Choroid plexus epithelial cell (primary cell): ENCODE data around the gene FHOD3.

Source experiments
- DNase-seq: peaks from one replicate; pipeline ENCODE4 v3.0.0-alpha.2; 2010; ENCODE audit warnings: low read depth
- H3K4me3 ChIP-seq: 2 replicates; pipeline ENCODE4 v1.5.1; 2011; ENCODE audit warnings: low read depth, mild to moderate bottlenecking, control low read depth, low read length, moderate library complexity
- CTCF ChIP-seq: conservative IDR thresholded peaks from 2 replicates; pipeline ENCODE4 v1.5.1; 2011; ENCODE audit warnings: low read depth, mild to moderate bottlenecking, control low read depth, inconsistent platforms, low read length, moderate library complexity

The FHOD3 gene

GRCh38 chr18:36772241-36772723, 474.8 kb downstream of the FHOD3 start:
- H3K4me3 ChIP-seq, result no peak overlapping the region
- no peak for TF ChIP-seq CTCF
- no peak for DNase-seq

DNA sequence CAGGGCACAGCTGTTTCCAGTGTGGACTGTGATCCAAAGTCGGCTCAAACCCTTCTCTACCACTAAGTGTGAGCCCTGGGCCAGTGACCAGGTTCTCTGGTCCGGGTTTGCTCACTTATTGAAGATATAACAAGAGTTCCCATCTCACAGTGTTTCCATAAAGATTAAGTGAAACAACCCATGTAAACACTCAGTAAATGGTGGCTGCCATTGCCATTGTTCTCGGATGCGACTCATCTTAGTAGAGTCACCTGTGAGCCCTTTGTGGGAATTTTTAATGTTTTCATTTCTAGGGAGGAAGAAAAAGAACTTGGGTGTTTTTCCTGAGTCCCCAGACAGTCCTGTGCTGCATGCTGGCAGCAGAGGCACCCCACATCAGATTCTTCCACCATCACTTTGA, 477.9 kb downstream of the FHOD3 start:
- no peak for TF ChIP-seq CTCF
- H3K4me3 ChIP-seq, result no peak overlapping the region
- no peak for DNase-seq

GRCh38 chr18:36776650-36777049, 479.1 kb downstream of the FHOD3 start:
- no peak for DNase-seq
- no peak for TF ChIP-seq CTCF
- H3K4me3 ChIP-seq, result no peak overlapping the region

DNA sequence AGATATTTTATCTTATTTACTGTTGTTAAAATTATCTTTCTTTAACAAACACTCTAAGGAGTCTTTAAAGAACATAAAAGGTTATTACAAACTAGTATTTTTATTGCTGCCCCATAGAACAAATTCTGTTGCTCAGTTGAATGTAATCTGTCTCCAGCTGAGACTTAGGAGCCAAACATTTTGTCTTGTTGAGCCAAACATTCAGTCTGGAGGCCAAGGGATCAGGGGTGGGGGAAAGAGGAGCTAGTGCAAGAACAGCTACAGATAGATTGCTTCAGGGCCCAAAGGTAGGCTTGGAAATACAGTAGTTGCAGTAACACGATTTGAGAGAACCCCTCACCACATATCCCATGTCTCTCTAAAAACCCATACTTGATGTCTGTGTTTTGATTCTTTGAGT, 480.1 kb downstream of the FHOD3 start:
- TF ChIP-seq CTCF, result no peak

DNA sequence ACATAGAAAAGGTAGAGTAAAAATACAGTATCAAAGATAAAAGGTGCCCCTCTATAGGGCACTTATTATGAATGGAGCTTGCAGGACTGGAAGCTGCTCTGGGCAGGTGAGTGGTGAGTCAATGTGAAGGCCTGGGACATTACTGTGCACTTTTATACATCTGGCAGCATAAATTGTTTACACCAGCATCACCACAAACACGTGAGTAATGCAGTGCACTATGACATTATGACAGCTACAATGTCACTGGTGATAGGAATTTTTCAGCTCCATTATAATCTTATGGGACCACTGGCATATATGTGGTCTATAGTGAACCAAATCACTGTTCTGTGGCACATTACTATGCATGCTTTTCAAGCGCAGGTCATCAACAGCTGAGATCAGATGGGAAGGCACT, 483.2 kb downstream of the FHOD3 start:
- DNase-seq, result peak; percentile 28
- H3K4me3 ChIP-seq, result no peak overlapping the region
- no peak for TF ChIP-seq CTCF

More for the DNA sequence above, 480.1 kb downstream of the FHOD3 start:
- DNase-seq, result no peak
- H3K4me3 ChIP-seq, result no peak overlapping the region

DNA sequence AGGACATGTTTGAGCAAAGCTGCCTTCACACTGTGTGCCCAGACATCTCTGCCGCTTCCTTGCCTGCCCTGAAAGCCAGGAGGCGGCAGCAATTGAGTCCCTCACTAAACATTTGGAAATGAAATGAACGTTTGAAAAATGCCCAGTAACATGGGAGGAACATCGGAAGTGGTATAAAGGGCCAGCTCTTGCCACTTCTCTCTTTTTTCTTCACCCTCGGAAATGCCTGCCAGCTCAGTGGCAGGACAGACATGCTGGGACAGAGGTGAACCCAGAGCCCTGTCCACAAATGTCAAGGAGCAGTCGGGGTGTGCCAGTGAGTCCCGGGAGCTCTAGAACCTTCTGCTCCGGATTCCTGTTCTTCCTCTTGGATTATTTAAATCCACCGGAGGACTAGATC, 485.2 kb downstream of the FHOD3 start:
- TF ChIP-seq CTCF, result no peak
- DNase-seq, result no peak
- H3K4me3 ChIP-seq, result no peak overlapping the region

DNA sequence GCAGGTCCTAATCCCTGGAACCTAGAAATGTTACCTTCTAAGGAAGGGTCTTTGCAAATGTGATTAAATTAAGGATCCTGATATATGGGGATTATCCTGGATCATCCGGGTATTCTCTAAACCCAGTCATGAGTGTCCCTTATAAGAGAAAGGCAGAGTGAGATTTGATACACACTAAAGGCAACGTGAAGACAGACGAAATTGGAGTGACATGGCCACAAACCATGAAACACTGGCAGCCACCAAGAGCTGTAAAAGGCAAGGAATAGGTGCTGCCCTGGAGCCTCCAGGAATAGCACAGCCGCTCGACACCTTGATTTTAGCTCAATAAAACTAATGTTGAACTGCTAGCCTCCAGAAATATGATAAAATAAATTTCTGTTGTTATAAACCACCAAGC, 486.3 kb downstream of the FHOD3 start:
- TF ChIP-seq CTCF, result no peak
- H3K4me3 ChIP-seq, result no peak overlapping the region
- DNase-seq, result no peak
